Stimulated activated CD4-positive, alpha-beta T cell treated with anti-CD3 and anti-CD28 coated beads, TNF-alpha, amount 100 ng/mL, for 4 hours (primary cell): ENCODE measurements around the gene RABEP1.
A peak's percentile ranks its signal among the peaks of the same experiment; 100 is the strongest.

Source experiments
- DNase-seq, 3 experiments: peaks; one replicate each; pipeline ENCODE4 v3.0.0-alpha.2; 2020; ENCODE audit warnings: low read depth in 3 of 3

The RABEP1 gene

DNA sequence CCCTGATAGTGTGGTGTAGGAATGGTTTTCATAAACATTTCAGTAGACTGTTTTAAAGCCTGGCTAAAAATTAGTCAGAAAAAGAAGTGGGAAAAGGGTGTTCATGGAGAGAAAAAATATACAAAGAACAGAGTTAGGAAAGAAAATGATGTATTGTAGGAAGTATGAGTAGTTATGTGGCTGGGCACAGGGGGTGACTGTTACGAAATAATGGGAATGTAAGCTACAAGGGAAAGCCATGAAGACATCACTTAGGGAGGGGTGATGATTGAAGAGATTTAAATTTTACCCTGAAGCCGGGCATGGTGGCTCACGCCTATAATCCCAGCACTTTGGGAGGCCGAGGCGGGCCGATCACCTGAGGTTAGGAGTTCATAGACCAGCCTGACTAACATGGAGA lies 82.1 kb downstream of the RABEP1 start:
- DNase-seq: no peak

DNA sequence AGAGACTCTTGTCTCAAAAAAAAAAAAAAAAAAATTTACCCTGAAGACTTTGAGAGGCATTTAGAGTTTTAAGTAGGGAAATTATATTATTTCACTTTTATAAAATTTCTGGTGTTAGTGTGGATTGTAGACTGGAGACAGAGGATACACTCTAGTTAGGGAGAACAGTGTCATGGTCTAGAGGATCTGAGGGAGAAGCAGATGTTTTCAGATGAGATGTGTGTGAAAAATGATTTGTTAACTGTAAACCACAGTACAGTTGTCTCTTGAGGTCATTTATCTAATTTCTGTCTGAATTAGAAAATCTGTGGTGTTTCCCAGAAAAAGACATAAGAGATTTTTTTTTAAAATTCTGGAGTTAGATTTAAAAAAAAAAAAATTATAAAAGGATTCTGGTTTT lies 82.6 kb downstream of the RABEP1 start:
- no peak for DNase-seq

DNA sequence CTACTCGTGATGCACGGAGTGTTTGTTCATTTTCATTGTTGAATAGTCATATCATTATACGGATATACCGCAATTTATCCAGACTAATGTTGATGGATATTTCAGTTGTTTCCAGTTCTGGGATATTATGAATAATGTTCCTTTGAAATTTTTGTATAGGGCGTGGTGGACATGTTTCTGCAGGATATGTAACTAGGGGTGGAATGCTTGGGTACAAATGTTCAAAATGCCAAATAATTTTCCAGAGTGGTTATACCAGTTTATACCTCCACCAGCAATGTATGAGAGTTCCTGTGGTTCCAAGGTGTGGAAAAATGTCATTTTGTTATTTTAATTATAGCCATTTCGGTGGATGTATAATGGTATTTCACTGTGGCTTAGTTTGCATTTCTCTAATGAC lies 83.7 kb downstream of the RABEP1 start:
- DNase-seq: no peak

DNA sequence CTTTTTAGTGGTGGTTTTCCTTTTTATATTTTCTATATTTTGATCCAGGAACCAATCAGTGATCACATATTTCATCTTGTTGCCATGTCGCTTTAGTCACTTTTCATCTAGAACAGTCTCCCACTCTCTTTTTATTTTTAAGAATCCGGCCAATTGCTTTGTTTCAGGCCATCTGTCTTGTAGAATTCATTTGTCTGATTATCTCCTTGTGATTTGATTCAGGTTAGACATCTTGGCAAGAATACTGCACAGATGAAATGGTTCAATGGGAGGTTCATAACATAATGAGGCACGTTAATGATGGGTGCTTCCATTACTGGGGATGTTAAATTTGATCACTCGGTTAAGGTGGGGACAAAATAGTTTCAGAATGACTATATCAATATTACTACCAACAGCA lies 88.3 kb downstream of the RABEP1 start:
- no peak for DNase-seq

DNA sequence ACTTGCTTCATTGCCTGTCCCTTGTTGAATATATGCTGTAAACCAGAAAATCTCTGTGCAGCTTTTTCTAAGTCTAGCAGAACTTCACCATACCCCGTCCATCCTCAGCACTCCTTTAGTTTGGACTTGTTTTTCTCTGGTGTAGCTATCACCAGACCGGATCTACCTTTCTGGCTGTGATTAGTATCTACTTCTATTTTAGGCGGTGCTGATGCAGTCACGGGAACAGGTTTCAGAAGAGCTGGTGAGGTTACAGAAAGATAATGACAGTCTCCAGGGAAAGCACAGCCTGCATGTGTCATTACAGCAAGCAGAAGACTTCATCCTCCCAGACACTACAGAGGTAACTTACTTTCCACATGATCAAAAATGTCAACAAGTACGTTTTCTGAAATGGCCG lies 91.0 kb downstream of the RABEP1 start:
- DNase-seq: no peak

DNA sequence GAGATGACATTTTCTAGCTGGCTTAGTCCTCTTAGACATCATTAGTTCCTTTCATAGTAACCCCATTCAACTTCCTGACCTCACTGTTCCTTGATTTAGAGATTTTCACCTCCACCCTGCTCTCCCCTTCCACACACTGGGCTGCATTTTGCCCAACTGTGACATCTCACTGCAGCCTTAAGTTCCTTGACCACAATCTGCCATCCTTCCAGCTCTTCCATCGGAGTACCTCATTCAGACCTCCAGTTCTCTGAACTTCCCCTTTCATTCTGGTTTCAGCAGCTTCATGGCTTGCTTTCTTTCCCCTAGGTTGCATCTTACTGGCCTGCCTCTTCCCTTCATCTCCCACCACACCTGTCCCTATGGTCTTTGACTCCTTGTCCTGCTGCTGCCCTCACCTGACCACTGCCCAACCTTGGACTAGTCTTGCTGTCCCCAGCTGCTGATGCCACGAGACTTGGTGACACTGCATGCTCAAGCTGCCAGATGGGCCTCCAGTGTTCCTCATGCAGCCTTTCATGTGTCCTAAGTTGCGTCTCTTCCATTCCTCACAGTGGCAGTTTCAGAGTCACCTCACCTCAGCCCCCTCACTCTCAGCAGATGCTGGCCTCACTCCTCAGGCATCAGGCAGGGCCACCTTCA lies 96.6 kb downstream of the RABEP1 start:
- DNase-seq: no peak

DNA sequence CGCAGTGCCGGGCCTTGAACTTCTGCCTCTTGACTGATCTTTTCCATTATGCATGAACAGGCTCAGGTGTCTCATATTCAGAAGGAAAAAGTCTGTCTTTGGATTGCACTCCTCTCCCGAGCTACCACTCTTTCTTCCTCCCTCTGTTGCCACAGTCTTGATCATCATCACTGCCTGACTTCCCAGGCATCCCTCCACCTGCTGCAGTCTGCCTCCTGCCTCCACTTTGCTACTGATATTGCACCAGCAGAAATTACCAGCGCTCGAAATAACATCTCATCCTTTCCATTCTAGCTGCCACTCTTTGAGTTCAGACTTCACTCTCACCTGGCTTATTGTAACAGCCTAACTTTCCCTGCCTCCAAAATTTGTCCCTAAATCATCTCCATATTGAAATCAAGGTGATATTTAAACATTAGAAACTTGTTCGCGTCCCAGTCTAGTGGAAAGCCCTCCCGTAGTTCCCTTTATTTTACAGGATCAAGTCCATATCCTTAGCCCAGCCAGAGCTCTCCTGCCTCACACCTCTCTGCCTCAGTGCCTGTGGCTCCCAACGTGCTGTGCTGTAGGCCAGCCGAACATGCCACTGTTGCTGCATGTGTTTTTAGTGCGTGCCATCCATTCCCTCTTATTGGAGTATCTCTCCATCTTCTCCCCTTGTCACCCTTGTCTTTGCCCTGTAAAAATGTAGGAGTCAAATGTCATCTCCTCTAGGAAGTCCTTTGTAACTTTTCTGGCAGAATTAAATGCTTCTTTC lies 97.4 kb downstream of the RABEP1 start:
- no peak for DNase-seq

DNA sequence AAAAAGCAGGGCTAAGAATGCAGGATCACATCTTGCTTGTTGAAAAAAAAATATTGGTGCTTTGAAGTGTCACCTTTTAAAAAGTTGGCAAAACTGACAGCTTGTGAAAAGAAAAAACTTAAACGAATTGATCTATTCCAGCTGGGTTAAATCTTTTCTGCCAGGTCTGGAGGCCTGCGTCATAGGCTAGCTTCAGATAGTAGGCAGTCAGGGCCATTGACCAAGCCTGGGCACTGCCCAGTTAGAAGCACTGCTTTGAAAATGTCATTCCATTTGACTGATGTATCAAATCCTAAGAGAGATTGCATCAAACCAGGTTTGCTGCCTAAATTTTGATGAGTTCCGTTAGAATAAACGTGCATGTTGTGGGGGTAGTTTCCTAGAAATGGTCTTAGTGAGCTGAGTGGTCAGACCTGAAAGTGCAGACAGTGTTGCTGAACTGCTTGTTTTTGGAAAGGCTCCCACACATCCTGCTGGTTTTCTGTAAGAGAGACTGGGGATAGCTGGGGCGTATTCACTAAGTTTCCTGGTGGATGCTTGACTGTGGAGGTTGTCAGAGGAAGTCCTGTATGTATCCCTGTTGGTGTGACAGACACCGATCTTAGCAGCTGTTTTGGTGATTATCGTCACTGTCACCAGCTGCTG lies 98.5 kb downstream of the RABEP1 start:
- no peak for DNase-seq

DNA sequence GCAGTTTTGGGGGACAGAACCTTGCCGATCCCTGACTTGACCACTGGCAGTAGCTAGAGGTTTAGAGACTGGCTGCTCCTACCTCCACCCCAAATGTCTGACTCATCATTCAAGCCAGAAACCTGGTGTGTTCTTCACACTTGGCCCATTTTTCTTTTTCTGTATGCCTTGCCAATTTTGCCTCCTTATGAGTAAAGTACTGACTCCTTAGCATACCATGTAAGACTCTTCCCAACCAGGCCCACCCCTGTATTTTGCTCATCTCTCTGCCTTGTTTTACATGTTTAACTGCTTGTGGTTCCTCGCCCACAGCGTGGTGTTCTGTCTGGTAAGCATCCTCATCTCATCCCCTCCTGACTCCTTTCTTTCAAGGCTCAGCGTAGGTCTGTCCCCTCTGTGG lies 99.5 kb downstream of the RABEP1 start:
- DNase-seq: no peak

DNA sequence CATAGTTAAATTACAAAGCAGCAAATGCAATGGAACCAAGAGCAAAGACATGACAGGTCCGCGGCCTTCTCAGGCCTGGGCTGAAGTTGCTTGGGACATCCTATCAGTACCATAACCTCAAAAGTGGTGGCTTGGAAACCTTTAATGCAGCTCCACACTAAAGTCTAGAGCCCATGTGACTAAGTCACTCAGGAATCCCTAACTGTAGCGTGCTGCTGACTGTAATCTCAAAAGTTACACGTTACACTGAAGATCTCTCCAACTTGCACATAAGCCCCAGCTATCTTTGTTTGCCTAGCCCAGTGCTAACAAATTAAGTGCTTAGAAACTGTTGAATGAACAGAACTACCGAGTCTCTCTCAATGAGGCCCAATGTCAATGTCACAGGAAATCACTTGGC lies 109.6 kb downstream of the RABEP1 start:
- DNase-seq: no peak

DNA sequence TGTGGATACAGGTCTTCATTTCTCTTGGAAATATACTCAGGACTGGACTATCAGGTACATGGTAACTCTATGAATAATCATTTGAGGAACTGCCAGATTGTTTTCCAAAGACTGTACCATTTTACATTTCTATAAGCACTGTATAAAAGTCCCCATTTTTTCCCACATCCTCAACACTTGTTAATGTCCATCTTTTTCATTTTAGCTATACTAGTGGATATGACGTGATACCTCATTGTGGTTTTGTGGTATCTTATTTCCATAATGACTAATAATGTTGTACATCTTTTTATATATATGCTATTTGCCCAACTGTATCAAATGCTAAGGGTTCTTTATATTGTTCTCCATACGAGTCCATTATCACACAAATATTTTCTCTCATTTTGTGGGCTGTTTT lies 114.5 kb downstream of the RABEP1 start:
- DNase-seq: no peak

DNA sequence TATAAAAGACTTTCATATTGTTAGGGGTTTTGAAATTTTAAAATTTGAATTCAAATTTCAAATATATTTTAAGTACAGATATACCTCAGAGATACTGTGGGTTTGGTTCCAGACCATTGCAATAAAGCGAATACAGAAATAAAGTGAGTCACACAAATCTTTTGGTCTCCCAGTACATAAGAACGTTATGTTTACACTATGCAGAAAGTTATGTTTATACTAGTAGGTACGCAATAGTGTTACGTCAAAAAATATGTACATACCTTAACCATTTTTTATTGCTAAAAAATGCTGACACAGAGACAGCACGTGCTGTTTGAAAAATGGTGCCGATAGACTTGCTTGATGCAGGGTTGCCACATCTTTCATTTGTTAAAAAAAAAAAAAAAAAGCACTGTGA lies 117.7 kb downstream of the RABEP1 start:
- DNase-seq: no peak

DNA sequence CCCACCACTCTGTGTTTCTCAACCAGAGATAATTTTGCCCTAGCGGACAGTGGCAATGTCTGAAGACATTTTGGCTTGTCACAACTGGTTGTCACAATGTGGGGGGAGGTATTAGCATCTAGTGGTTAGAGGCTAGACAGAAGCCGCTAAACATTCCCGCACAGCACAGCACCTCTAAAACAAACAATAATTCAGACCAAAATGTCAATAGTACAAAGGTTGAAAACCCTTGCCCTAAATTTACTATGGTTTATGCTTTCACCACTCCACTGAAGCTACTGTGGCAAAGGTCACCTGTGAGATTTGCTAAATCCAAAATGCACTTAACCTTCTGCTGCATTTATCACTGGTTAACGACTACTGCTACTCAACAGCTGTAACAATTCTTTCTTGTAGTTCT lies 123.3 kb downstream of the RABEP1 start:
- DNase-seq: no peak

DNA sequence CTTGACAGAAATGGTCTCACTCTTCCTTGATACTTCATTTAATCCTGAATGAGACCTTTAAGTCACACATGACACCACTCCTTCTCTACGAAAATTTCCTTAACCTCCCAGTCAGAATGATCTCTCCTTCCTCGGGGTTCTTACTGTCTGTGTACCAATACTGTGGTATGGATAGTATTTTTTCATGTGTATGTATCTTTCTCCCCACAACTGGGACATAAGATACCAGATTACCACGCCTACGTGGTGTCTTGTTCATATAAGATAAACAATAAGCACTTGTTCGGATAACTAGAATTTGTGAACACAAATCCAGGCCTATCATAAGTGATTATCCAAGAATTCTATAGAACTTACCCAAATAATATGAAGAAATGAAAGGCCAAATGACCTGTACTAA lies 126.1 kb downstream of the RABEP1 start:
- DNase-seq: no peak

DNA sequence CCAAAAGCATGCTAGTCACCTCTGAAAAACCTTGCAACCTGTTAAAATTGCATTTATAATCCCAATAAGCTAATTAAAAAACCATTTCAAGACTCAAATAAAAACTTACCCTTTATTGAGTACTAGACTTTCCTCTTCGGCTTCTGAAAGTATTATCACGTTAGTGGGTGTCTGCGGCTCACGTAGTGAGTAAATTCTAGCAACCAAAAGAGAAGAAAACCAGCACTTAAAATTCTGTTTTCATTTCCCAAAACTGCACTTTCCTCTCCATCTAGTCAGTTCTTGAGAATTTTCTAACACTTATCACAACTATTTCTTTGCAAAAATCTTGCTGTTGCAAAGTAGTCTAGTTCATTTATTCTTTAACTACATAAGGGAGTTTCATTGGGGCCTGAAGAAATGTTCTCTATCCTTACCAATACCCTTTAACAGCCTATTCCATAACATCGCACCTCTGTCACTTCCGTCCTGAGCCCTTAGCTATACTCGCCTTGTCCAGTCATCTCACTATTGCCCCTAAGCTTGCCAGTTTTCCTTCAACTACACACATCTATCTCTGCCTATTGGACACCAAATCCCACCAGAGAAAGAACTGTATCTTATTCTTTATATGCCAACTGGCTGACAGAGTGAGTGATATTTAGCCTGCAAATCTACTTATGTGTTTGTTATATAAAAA lies 128.6 kb downstream of the RABEP1 start:
- DNase-seq: no peak

DNA sequence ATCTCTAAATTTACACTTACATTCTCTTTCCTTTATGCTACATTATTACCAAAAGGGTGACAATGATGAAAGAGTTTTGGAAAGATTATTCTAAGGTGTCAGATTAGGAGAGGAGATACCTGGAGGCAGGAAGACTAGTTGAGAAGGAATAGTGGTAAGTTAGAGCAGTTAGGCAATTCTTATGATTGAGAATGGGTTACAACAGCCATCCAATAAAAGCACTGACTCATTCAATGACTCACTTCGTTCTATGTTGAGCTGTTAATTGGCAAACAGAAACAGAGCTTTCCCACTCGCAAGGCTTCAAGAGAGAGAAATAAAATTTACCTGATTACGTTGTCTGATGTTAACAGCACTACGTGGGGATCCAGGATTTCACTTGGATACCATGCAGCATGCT lies 131.6 kb downstream of the RABEP1 start:
- no peak for DNase-seq

DNA sequence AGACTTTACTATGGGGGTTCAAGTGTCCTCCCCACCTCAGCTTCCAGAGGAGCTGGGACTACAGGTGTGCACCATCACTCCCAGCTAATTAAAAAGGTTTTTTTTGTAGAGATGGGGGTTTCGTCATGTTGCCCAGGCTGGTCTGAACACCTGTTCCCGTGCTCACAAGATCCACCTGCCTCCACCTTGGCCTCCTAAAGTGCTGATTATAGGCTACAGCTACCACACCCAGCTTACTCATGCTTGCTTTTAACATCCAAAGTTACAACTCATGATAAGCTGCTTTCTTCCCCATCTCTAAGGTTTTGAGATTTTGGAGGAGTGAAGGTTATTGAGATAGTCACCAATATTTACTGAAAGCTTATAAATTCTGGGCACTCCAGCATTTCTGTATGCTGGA lies 134.8 kb downstream of the RABEP1 start:
- no peak for DNase-seq

DNA sequence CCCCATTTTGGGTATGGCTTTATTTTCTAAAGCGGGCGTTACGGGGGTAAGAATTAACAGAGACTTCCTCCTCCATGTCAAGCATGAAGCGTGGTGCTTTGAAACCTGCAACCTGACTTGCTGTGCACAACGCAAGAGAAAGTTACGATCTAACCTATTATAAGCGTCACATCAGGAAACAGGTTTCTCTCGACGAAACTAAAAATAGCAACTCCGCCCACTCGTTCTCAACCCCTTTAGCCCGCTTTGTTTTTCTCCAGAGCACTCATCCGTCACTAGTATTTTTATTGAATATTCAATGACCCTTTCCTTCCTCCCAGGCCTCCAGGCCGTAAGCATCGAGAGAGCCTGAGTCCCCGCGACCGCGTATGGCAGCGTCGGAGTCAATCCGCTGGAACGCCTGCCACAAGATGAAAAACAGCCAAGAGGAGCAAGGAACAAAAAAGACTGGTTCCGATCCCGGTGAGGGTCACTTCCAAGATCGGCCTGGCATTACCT lies 136.8 kb downstream of the RABEP1 start:
- DNase-seq: peak; percentile 21 to 51 (median 33)

DNA sequence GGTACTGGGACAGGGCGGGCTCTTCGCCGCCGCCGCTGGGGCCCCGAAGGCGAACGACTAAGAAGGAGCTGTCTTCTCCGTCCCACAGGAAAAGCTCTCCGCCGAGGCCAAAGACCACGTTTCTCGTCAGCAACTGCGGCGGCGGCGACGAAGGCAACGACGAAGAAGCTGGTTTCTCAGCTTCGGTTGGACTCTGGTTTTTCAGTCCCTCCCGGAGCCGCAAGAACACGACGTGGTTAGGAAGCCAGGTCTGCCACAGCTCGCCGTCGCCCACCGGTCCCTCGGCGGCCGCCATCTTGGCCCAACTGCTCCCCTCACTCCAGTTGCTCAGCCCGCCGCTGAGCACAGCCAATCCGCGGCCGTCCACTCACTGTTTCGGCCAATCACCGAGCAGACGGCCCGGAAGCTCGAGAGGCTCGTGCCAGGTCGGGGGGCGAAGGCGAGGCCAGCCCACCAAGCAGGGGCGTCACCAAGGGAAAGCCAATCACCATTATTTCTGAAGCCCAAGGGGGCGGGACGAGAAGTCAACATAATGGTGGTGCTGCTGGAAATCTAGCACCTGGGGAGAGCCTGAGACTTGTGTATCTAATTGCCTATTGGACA lies 137.4 kb downstream of the RABEP1 start, which contains the start of gene NUP88:
TSS of gene NUP88 (minus strand) at position 307 of the 603 bp plus-strand sequence. CDS start at position 295, 12 bp downstream.
- DNase-seq: peak; percentile 84 to 93 (median 91)

DNA sequence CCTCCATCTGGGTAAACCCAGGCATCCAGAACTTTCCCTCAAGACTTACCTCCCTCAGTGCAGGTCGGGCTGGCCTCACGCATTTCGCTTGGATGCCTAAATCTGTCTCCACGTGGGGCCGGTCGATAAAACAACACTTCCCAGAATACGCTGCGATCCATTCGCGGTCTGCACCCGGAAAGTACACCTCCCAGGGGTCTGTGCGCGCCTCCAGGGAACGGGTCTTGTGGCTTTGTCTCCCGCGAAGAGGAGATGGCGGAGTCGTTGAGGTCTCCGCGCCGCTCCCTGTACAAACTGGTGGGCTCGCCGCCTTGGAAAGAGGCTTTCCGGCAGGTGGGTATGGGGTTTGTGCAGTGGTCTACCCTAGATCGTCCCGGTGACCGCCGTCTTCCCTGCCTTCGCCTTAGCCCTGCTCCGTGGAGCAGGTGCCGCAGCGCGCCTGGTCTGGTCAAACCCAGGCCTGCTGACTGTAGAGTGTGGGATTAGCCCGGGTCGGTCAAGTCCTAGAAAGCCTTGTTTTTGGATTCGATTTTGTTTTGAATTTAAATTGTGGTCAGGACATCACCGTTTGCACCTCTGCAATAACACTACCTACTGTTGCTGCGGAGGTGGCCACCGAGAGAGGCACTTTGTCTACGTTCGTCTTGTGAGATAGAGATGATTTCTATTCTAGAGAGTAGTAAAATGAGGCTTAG lies 138.0 kb downstream of the RABEP1 start, which contains the start of gene RPAIN:
TSS of gene RPAIN (plus strand) at position 224 of the 695 bp plus-strand sequence. CDS start at position 253, 29 bp downstream.
- DNase-seq: peak; percentile 70 to 74 (median 71)

DNA sequence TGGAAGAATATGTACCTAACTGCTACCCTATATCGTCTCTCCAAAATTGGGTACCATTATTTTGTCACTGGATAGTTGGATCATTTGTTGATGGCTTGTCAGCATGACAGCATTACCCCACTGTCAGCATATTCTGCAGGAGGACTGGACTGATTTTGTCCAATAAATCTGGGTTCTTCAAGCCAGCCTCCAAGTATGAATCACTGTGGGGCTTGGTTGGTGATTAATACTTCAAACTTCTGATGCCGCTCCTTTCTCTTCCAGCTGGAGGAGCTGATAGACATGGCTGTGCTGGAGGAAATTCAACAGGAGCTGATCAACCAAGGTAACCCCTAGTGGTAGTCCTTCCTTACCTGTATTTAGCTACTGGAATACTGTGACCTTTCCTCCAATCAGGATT lies 140.4 kb downstream of the RABEP1 start:
- no peak for DNase-seq
